Prostate gland (tissue), 2 donors: Measurements from ENCODE around the gene ARHGAP19. TPM values are rescaled to one million over a fixed set of nuclear protein-coding genes. Genes with fewer than 3 reads are reported as not detected.

Experiments
- DNase-seq: peaks from one replicate; pipeline ENCODE4 v3.0.0-alpha.2; 2019; ENCODE audit warnings: low spot score
- H3K27ac ChIP-seq, 2 donors: fragments of 200-600 bp; sonication (generic); 2 replicates each; pipeline ENCODE4 v1.5.1; 2017 to 2019
- H3K27me3 ChIP-seq: fragments of 200-600 bp; sonication (generic); replicated peaks from 2 replicates; pipeline ENCODE4 v1.5.1; 2019; ENCODE audit not compliant: insufficient read depth
- H3K36me3 ChIP-seq, 2 donors: fragments of 200-600 bp; sonication (generic); 1 replicate in 1 of 2; 2 replicates in 1 of 2; pipeline versions ENCODE4 v1.5.1 to v1.8.1; 2017 to 2019
- H3K4me1 ChIP-seq: fragments of 200-600 bp; sonication (generic); replicated peaks from 2 replicates; pipeline ENCODE4 v1.5.1; 2019
- H3K4me3 ChIP-seq, 2 donors: fragments of 200-600 bp; sonication (generic); 2 replicates each; pipeline ENCODE4 v1.5.1; 2017 to 2019
- H3K9me3 ChIP-seq: fragments of 200-600 bp; sonication (generic); 2 replicates; pipeline ENCODE4 v1.5.1; 2017
- CTCF ChIP-seq, 4 experiments: fragments of 200-600 bp in 2 of 4; fragments of 450-650 bp in 2 of 4; sonication (generic) in 2 of 4; IDR thresholded peaks; 1 replicate in 3 of 4; 2 replicates in 1 of 4; pipeline ENCODE4 v1.5.1; 2016 to 2019; ENCODE audit warnings: antibody characterized with exemption in 4 of 4, mild to moderate bottlenecking in 2 of 4, moderate library complexity in 2 of 4
- POLR2A ChIP-seq: fragments of 450-650 bp; IDR thresholded peaks from one replicate; pipeline ENCODE4 v1.6.1; 2016; ENCODE audit warnings: antibody characterized with exemption, mild to moderate bottlenecking
- POLR2AphosphoS5 ChIP-seq: sonication (generic); formaldehyde crosslinking; IDR thresholded peaks from one replicate; pipeline ENCODE4 v1.6.1; 2017; ENCODE audit warnings: antibody characterized with exemption
- WGBS: methylation state at CpG from one replicate; pipeline ENCODE4 v1.1.5; 2018; 5-methylcytosine and 5-hydroxymethylcytosine counted together
- intact Hi-C: fragments of 100-400 bp; cut with DNase I; formaldehyde crosslinking; loops from one replicate; pipeline ENCODE4 v1.14.2; 2022
- total RNA-seq, 2 donors: library from RNA; depleted of rRNA; stranded (reverse); fragments of >200 nt; gene quantifications; one replicate each; pipeline ENCODE4 v1.1.0, GENCODE V29; 2016

Gene ARHGAP19
- total RNA-seq, 2 donors from 2014 or later = 10.4 to 37.1 TPM

GRCh38 chr10:97197030-97197500 lies 95.4 kb downstream of the ARHGAP19 start:
- H3K27ac ChIP-seq = peak overlapping the region; percentile 31 to 82
- H3K4me1 ChIP-seq = no peaks in the 10 kb centered on the region
- peak; percentile 34 for DNase-seq
- peak; percentile 84 for TF ChIP-seq POLR2AphosphoS5
- no peak for TF ChIP-seq POLR2A
- TF ChIP-seq CTCF (IDR thresholded peaks at IDR 0.05) = peak in 1 of 4 experiments; percentile 17
- H3K36me3 ChIP-seq = no peaks in the 10 kb centered on the region
- H3K27me3 ChIP-seq = no peaks in the 10 kb centered on the region
- intact Hi-C loops = no loop called here
- no peak overlapping the region for H3K4me3 ChIP-seq
- 30% methylated on average over 7 of the region's 7 CpGs for WGBS
- no peaks in the 10 kb centered on the region for H3K9me3 ChIP-seq

GRCh38 chr10:97196223-97197029 lies 96.0 kb downstream of the ARHGAP19 start:
- no peaks in the 10 kb centered on the region for H3K9me3 ChIP-seq
- DNase-seq = peak; percentile 52
- intact Hi-C loops = no loop called here
- peak overlapping the region; percentile 31 to 82 for H3K27ac ChIP-seq
- H3K4me3 ChIP-seq = peak overlapping the region; percentile 32 to 36
- TF ChIP-seq POLR2AphosphoS5 = no peak
- TF ChIP-seq CTCF (IDR thresholded peaks at IDR 0.05) = peak in 3 of 4 experiments; percentile 42 to 51 (median 50)
- no peak for TF ChIP-seq POLR2A
- no peaks in the 10 kb centered on the region for H3K36me3 ChIP-seq
- no peaks in the 10 kb centered on the region for H3K4me1 ChIP-seq
- no peaks in the 10 kb centered on the region for H3K27me3 ChIP-seq
- WGBS = 5% methylated on average over 52 of the region's 56 CpGs

DNA sequence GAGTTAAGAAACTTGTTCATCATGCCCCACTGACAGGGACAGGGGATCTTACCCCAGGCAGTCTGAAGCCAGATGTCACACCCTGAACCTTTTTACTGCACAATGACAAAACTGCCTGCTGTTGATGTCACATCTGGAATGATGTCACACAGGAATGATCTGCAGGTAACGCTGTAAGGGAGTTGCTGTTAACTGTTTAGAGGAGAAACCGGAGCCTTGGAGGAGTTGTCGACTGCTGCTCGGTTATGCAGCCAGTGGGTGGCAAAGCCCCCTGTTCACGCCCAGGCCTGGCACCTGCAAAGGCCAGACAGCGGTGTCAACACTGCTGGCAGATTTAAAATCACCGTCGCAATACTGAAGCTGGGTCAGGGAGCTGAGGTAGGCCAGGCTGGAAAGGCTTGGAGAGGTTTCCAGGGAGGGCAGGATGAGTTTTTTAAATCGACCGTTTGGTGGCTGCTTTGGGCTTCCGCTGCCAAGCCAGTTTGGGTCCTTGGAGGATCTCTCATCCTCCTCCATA lies 96.7 kb downstream of the ARHGAP19 start:
- Histone ChIP-seq H3K9me3 (no peaks in the 10 kb centered on the region), H3K27ac (peak overlapping the region; percentile 31 to 82), H3K36me3 (no peaks in the 10 kb centered on the region), H3K27me3 (no peaks in the 10 kb centered on the region), H3K4me1 (no peaks in the 10 kb centered on the region), H3K4me3 (peak overlapping the region; percentile 32 to 36)
- 23% methylated on average over 11 of the region's 11 CpGs for WGBS
- intact Hi-C loops = no loop called here
- no peak for DNase-seq
- no peak for TF ChIP-seq POLR2AphosphoS5

- no peaks in the 10 kb centered on the region for H3K27me3 ChIP-seq
Measured at GRCh38 chr10:97192952-97193435, 99.4 kb downstream of the ARHGAP19 start.

More at GRCh38 chr10:97192952-97193435, 99.4 kb downstream of the ARHGAP19 start:
- Histone ChIP-seq H3K27ac (no peak overlapping the region), H3K36me3 (no peaks in the 10 kb centered on the region), H3K4me3 (no peak overlapping the region), H3K9me3 (no peaks in the 10 kb centered on the region), H3K4me1 (no peaks in the 10 kb centered on the region)
- 89% methylated on average over 5 of the region's 5 CpGs for WGBS
- TF ChIP-seq POLR2A = no peak
- TF ChIP-seq POLR2AphosphoS5 = no peak
- TF ChIP-seq CTCF (IDR thresholded peaks at IDR 0.05) = no peak
- intact Hi-C loops = no loop called here
- DNase-seq = no peak
